HT-29 (cell line): ENCODE results near the gene GRIK1. TPM values are rescaled to one million over a fixed set of nuclear protein-coding genes. Genes with fewer than 3 reads are reported as not detected.
"Not testable (repeated sequence)": the region's sequence is repeated elsewhere in the genome, so short reads cannot be mapped to it uniquely, and the experiment has no call there.

ENCODE experiments used
- DNase-seq: peaks from one replicate; pipeline ENCODE4 v3.0.0-alpha.2; 2015; ENCODE audit warnings: low spot score
- total RNA-seq: library from RNA; depleted of rRNA; stranded (reverse); fragments of >200 nt; shearing (Covaris generic); gene quantifications from 2 replicates; pipeline ENCODE4 v1.2.3, GENCODE V29; 2014; rRNA removed

The GRIK1 gene
- total RNA-seq, result not detected in 2 replicates

- no peak for DNase-seq
Observed at GRCh38 chr21:29939924-29940275, at the start of gene GRIK1. Gene GRIK1, minus strand, starts transcription at chr21:29939996.

- DNase-seq, result no peak
Observed at GRCh38 chr21:29987762-29988161, 48.0 kb upstream of the GRIK1 start.

DNA sequence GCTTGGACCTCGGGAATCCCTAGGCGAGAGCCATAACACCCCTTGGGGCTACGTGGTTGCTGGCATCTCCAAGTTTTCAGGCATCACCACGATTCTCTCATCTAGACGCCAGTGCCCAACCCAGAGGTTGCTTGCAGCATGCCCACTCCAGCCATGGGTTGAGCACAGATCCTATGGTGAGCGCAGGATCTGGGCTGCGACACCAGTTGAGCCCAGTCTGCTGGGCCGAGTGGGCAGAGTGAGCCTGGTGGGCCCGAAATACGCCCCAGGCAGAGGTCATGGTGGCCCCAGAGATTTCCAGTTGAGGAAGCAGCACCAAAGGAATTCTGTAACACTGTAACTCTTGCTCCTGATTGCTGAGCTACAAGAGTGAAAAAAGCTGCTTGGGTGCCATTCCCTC, 46.1 kb upstream of the GRIK1 start:
- DNase-seq, result no peak

DNA sequence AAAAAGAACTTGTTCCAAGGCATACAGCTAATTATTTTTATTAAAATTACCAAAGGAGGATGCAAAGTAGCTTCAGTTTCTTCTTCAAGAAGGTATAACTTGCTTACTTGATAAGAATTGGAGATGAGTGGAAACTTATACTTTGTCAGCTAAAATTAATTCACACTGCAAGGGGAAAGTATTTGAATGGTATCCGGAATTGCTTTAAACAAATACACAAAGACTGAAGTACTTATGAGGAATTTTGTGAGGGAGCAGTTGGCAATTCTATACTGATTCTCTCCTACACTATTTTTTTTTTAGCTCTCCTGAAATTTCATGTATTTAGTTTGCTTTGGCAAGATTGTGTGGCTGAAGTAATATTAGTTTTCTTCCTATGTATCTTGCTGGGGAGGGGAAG, 39.2 kb upstream of the GRIK1 start:
- DNase-seq, result no peak

- DNase-seq, result no peak
Observed at GRCh38 chr21:29975776-29976175, 36.0 kb upstream of the GRIK1 start.

DNA sequence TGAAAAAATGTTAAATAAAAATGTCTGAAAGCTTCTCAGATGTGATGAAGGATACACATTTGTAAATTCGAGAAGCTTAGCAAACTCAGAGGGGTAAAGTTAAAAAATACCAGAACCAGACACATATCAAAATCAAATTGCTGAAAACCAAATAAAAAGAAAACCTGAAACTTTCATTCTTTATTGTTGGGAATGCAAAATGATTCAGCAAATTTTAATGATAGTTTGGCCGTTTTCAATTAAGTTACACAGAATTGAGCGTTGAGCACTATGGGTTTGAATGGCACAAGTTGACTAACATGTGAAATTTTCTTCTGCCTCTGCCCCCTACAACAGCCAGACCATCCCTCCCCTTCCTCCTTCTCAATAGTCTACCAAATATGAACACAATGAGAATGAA, 33.5 kb upstream of the GRIK1 start:
- no peak for DNase-seq

- DNase-seq, result no peak
Observed at GRCh38 chr21:29961291-29962027, 21.7 kb upstream of the GRIK1 start.

- DNase-seq, result no peak
Observed at GRCh38 chr21:29958551-29958950, 18.8 kb upstream of the GRIK1 start.

DNA sequence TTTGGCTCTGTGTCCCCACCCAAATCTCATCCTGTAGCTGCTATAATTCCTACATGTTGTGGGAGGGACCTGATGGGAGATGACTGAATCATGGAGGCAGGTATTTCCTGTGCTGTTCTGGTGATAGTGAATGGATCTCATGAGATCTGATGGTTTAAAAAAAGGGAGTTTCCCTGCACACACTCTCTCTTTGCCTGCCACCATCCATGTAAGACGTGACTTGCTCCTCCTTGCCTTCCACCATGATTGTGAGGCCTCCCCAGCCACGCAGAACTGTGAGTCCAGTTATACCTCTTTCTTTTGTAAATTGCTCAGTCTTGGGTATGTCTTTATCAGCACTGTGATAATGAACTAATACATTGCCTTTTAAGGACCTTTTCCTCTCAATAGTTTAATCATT, 18.2 kb upstream of the GRIK1 start:
- not testable (repeated sequence) for DNase-seq

GRCh38 chr21:29953690-29954089, 13.9 kb upstream of the GRIK1 start:
- DNase-seq, result no peak

DNA sequence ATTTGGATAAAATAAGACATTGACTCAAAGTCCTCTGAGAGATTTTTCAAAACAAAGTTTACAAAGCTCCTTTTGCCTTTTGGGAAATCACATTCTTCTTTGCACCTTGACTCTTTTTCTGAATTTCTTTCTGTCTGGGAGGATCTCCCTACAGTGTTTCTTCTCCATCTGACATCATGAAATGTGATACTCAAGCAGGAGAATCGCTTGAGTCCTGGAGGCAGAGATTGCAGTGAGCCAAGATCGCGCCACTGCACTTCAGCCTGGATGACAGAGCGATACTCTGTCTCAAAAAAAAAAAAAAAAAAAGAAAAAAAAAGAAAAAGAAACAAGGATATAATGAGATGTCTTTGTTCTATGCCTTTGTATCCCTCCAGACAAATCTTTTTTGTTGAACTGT, 13.3 kb upstream of the GRIK1 start:
- no peak for DNase-seq

- no peak for DNase-seq
Observed at GRCh38 chr21:29951911-29952310, 12.1 kb upstream of the GRIK1 start.

GRCh38 chr21:29949991-29950390, 10.2 kb upstream of the GRIK1 start:
- DNase-seq, result no peak

DNA sequence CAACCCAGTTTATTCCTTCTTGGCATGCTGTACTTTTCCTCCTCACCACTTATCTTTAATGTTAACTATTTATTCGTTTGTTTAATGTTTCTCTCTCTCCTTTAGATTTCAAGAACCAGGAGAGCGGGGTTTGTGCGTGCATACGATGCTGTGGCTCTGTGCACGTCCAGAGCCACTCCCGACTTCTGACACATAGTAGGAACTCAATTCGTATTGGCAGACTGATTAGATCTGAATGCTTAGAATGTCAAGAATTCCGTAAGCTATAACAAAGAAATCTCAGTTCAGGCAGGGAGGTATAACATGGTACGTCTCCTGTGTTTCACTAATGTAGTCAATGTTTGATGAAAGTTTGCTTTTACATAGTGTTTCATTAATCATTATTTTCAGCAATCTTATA, 7.3 kb upstream of the GRIK1 start:
- DNase-seq, result no peak

DNA sequence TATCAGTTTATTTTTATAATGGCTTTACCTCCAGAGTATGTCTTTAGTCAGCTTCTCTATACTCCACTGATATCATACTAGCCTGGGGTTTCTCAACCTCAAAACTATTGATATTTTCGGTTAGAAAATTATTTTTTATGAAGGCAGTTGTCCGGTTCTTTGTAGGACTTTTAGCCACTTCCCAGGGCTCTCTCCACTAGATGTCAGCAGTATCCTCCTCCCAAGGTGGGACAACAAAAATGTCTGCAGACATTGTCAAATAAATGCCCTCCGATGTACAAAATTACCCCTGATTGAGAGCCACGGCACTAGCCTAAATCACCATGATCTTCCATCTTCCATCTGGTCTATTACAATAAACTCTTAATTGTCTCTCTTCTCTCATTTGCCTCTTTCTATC, 4.1 kb upstream of the GRIK1 start:
- no peak for DNase-seq

DNA sequence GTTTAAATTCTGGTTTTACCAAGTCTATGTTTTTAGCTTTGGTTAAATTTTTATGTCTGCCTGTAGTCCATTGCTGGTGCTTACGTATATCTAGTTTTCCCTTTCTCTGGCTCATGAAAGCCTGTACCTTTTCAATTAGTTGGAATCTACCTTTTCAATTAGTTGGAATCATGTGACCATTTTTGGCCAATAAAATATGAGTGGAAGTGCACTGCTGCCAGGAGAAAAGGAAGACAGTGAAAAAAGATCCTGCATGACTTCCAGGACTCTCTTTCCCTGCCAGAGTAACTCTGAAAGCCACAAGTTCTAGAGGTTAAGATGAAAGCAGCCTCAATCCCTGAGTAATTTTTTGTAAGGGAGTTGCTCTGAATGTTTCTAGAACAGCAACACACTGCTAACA, 2.2 kb upstream of the GRIK1 start:
- DNase-seq, result no peak

DNA sequence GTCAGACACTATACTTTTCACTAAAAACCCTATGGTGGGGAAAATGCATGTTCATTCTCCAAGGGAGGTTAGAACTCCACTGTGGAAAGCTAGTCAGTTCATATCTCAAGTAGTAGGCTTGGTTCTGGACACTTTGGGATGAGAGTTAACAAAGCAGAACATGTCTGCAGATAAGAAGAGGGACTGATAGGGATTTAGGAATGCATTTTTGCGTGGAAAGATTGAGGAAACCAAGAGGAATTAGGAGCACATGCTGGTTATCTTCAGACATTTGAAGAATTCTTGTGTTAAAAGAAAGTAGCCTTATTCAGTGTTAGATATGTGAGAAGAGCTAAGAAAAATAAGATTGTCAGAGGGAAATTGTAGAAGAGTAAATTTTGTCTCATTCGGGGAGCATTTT, 1.2 kb upstream of the GRIK1 start:
- DNase-seq, result no peak

GRCh38 chr21:29940361-29940760, 565 bp upstream of the GRIK1 start:
- no peak for DNase-seq

- DNase-seq, result no peak
Observed at GRCh38 chr21:29939104-29939923, 482 bp downstream of the GRIK1 start.

DNA sequence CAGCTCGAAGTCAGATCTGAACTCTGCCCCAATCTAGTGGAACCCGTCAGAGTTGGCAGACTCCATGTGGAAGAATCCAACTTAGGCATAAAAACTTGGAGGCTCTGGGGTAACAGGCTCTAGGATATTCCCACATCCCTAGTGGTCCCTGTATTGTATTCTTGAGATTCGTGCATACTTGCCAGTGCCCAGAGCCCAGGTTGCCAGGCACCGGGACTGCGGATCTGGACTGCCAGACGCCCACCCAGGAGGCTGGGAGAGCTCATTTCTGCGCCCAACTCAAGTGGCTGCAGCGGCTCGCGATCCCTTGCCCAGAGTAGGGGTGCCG, 1.1 kb downstream of the GRIK1 start:
- no peak for DNase-seq

GRCh38 chr21:29933088-29933487, 6.7 kb downstream of the GRIK1 start:
- no peak for DNase-seq

- no peak for DNase-seq
Observed at GRCh38 chr21:29928537-29928936, 11.3 kb downstream of the GRIK1 start.

GRCh38 chr21:29920938-29921337, 18.9 kb downstream of the GRIK1 start:
- DNase-seq, result no peak
